ENCODE measurements around the gene APOBR.

DNA sequence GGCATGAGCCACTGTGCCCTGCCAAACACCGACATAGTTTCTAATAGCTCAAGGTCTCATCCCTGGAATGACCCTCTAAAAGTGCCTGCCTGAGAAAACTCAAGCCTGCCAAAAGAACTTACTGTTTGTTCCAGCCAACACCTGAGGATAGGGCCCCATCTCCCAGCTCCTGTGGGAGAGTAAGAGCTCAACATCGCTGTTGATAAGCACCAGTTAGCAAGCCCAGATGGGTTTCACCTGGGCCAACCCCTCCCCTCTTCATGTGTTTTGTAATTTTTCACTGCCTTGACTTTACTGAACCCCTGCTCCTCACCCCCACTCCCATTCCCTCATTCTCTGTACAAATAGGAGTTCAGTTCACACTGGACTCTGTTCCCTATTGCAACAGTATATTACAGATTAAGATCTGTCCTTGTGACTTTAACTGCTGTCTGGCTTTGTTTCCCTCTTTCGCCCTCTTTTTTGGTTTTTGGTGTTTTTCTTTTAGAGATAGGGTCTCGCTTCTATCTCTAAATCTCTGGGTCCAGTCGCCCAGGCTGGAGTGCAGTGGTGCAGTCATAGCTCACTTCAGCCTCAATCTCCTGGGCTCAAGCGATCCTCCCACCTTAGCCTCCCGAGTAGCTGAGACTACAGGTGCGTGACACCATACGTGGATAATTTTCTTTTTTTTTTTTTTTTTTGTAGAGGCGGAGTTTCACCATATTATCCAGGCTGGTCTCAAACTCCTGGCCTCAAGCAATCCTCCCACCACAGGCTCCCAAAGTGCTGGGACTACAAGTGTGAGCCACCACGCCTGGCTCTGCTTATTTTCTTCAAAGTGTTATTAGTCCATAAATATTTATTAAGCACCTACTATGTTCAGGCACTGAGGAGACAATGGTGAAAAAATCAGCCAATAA, 32.0 kb downstream of the APOBR start:
- TF ChIP-seq, protein P1, sequence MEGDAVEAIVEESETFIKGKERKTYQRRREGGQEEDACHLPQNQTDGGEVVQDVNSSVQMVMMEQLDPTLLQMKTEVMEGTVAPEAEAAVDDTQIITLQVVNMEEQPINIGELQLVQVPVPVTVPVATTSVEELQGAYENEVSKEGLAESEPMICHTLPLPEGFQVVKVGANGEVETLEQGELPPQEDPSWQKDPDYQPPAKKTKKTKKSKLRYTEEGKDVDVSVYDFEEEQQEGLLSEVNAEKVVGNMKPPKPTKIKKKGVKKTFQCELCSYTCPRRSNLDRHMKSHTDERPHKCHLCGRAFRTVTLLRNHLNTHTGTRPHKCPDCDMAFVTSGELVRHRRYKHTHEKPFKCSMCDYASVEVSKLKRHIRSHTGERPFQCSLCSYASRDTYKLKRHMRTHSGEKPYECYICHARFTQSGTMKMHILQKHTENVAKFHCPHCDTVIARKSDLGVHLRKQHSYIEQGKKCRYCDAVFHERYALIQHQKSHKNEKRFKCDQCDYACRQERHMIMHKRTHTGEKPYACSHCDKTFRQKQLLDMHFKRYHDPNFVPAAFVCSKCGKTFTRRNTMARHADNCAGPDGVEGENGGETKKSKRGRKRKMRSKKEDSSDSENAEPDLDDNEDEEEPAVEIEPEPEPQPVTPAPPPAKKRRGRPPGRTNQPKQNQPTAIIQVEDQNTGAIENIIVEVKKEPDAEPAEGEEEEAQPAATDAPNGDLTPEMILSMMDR (IDR thresholded peaks at IDR 0.05) = no peak
- TF ChIP-seq POLR2A (IDR thresholded peaks at IDR 0.05) = no peak

All from adrenal gland (tissue), 5 donors.